GM18868 (cell line): Measurements from ENCODE around the gene CYTH1.
A peak's percentile ranks its signal among the peaks of the same experiment; 100 is the strongest.

ENCODE experiments used
- ATAC-seq: cut with Tn5 transposase; IDR thresholded peaks from one replicate; pipeline ENCODE4 v1.9.1; 2021; ENCODE audit warnings: mild to moderate bottlenecking, moderate library complexity; ENCODE audit not compliant: unreplicated experiment

The CYTH1 gene

DNA sequence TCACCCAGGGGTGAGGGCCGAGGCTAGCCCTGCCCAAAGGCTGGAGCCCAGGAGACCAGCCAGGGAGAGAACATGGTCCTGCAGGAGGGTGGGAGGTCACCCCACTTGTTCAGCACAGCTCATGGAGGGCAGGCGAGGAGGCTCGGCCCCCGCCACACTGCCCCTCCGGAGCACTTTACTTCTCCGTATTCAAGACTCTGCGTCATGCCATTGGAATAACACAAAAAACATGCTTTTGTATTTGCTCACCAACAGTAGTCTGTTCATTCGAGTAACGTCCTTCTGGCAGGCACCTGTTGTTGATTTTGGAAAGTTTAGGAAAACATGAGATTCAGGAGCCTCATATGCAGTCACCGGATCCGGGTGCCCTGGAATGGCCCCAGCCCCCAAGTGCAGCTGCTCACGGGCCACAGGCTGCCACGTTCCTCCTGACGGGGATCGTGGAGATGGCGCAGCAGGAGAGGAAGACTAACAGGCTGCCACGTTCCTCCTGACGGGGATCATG, 123.7 kb downstream of the CYTH1 start:
- ATAC-seq = no peak

GRCh38 chr17:78655251-78655940, 126.7 kb downstream of the CYTH1 start:
- ATAC-seq = no peak

DNA sequence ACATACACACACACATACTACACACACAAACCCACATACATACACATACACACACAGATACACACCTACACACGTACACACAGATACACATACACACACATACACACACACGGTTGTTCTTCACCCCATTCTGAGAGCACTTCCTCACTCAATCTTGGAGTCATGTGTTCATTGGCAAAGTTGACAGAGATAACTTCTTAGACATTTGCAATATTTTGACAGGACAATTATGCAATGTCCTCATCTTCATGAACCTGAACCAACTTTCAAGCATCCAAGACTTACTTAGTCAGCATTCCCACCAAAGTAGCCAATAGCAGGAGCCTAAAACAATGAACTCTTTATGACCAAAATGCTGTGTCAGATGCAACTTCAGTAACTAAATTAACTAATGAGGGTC, 127.7 kb downstream of the CYTH1 start:
- no peak for ATAC-seq

- ATAC-seq = no peak
Measured at GRCh38 chr17:78653382-78653781, 128.7 kb downstream of the CYTH1 start.

DNA sequence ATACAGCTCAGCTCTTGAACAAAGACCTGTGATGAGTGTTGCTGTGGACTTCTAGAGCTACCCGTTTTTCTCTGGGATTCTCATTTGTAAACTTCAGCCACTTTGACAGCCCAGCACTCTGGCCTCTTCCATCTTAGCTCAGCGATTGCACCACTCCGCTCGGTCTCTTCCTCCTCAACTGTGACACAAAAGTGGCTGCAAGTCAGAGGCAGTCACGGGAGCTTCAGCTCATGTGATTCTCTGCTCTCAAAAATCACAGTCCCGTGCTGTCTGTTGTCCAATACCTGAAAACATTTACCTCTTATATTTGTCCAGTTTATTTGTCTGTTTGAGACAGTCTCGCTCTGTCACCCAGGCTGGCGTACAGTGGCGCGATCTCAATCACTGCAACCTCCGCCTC, 129.2 kb downstream of the CYTH1 start:
- ATAC-seq = no peak

GRCh38 chr17:78652024-78652423, 130.0 kb downstream of the CYTH1 start:
- ATAC-seq = no peak

DNA sequence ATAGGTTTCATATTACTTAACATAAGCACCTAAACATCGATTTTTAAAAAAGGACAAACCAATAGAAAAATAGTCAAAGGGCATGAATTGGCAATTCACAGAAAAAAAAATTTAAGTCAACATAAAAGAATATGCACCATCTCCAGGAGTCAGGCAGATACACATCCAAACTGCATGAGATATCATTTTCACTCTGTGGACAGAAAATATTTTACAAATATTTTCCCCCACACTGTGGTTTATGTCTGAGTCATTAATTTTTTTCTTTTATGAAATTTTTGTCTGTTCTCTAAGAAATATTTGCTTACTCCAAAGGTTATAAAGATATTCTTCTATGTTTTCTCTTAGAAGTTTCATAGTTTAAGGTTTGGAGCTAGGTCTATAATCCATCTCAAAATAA, 130.5 kb downstream of the CYTH1 start:
- ATAC-seq = no peak

DNA sequence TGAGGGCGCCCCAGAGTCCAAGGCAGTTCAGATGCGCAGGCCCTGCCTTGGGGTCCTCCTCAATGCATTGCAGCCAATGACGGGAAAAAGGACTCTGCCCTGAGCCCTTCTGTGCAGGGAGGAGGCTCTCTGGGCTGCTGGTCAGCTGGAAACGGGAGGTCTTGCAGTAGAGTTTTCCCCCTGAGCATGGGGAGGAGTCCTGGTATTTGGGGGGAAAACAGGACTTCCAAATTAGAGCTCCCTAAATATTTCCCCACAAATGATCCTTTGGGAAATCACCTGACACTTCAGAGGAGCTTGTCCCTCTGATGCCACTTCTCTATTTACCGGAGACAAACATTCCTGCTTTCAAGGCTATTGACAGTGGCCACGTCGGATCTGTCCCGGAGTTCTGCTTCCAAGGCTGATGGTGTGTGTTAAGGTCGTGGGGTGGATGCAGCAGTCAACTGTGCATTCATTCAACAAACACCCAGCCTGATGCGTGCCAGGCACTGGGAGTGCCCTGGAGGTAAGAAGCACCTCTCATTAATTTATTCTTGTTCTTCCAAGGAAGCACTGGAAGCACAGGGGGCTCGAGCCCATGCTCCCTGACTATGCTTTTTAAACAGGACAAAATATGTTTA, 131.9 kb downstream of the CYTH1 start:
- no peak for ATAC-seq

DNA sequence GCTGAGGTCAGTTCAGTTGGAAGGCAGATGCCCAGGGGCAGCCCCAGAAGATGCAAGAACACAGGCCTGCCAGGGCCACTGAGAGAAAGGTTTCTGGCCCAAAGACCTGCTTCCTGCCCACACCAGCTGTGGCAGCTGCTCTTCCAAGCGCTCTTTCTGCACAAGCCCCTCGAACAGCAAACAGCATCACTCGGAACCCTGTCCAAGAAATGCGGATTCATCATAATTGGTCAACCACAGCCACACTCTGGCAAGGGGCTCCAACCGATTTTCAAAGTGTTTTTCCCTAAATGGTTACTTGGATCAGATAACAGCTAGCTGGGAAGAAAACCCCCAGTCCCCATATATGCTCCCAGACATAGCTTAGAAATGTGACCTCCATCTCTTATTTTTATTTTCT, 133.8 kb downstream of the CYTH1 start:
- ATAC-seq = no peak

DNA sequence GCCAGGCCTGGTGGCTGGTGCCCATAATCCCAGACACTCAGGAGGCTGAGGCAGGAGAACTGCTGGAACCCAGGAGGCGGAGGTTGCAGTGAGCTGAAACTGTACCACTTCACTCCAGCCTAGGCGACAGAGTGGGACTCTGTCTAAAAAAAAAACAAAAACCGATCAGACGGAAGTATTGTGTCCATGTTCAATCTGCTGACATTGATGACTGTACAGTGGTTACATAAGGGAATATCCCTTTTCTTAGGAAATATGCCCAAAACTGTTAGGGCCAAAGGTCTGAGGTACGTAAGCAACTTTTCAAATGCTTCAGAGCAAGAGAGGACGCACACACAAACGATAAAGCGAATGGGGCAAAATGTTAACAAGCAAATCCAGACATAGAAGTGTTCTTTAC, 135.0 kb downstream of the CYTH1 start:
- no peak for ATAC-seq

- ATAC-seq = peak; percentile 55
Measured at GRCh38 chr17:78645421-78646295, 136.4 kb downstream of the CYTH1 start.

DNA sequence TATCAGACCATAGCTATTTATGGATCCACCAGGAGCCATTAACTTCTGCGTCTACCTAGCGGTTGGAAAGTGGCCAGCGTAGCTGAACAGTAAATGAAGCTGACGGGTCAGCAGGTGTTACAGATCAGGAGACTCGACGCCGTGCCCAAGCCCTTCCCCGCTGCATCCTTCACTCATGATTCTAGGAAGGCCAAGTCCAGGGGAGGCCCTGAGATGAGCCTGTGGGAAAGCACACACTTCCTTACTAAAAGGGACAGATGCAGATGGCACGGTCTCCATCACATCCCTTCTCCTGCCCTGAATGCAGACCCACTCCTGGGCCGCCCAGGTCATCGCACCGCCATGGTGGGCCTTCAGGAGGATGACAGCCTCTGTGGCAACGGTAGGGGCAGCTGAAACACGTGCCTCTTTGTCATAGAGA, 137.1 kb downstream of the CYTH1 start:
- ATAC-seq = no peak

GRCh38 chr17:78644224-78644623, 137.8 kb downstream of the CYTH1 start:
- ATAC-seq = no peak

- ATAC-seq = no peak
Measured at GRCh38 chr17:78643326-78643725, 138.7 kb downstream of the CYTH1 start.

DNA sequence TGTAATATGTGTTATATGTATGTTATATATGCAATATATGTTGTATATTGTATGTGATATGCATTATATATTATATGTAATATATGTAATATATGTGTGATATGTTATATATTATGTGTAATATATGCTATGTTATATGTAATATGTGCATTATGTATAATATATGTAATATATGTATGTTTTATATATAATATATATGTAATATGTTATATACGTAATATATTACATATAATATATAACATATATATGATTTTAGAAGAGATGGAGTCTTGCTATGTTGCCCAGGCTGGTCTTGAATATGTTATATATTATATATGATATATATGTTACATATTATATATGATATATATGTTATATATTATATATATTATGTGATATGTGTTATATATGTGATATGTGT, 139.4 kb downstream of the CYTH1 start:
- ATAC-seq = no peak

DNA sequence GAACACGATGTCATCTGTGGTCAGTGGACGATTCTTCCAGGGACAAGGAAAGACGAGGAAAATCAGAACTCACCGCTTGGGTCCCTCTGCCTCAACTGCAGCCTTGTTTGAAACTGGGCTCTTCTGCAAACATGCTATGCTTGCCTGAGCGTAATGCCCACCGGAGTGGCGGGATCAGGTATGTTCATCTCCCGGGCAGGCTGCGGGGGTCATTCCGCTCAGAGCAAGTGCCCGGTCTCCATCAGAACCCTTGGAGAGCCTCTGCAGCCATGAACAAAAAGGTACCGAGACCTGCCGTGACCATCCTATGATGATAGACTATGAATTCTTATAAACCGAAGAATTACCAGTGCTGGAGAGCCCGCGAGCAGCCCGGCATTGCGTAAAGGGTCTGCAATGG, 140.4 kb downstream of the CYTH1 start:
- no peak for ATAC-seq

DNA sequence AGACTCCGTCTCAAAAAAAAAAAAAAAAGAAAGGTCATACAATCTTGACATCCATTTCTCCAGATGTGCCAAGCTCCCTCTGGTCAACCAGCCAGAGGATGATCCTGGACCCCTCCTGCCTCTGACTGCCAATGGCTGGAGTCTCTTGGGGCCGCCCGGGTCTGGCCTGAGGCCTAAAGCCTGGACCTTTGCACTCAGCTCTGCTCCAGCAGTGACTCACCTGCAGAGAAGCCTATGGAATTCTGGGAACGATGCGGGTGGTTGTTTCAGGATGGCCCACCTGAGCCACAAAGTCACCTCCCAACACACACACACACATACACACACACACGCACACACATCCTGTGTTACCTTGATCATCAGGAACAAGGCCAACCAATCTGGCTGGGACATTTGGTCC, 140.8 kb downstream of the CYTH1 start:
- ATAC-seq = no peak

GRCh38 chr17:78640700-78641099, 141.4 kb downstream of the CYTH1 start:
- no peak for ATAC-seq

DNA sequence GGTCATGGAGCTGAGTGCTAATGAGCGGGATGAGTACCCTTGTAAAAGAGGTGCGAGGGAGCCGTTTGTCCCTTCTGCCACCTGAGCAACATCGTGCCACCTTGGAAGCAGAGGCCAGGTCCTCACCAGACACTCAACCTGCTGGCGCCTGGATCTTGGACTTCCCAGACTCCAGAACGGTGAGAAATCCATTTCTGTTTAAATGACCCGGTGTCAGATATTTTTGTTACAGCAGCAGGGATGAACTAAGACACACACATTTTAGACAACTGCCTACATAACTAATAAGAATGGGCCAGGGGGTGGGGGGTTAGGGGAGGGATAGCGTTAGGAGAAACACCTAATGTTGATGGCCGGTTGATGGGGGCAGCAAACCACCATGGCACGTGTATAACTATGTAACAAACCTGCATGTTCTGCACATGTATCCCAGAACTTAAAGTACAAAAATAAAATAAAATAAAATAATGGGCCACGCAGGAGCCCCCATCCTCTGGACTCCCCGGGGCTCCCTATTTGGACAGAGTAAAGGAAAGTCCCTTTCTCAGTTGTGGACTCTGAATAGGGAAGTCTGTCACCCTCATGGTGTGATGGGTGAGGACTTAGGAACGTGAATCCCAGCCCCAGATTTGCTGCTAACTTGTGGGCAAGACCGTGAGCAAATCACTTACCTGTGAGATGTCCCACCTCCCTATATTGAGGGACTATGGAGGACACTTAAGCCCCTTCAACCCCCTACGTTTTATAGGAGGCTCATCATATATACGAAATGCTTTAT, 144.2 kb downstream of the CYTH1 start:
- ATAC-seq = no peak

DNA sequence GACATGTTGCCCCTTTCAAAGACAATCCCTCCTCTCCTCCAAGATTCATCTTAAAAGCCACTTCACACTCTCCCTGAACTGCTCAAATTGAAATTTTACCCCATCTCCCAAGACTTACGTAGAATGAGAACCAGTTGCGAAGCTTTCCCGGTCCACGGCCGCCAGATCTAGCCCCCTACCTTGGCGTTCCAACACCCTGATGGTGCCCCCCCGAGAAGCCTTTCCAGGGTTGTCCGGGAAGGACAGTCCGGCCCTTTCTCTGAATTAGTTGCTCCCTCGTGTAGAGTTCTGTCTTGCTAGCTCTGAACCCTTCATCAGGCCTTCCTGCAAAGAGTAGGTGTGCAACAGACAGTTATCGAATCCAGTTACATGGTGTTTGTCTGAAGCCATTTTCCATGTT, 144.9 kb downstream of the CYTH1 start:
- no peak for ATAC-seq

- ATAC-seq = no peak
Measured at GRCh38 chr17:78634154-78634553, 147.9 kb downstream of the CYTH1 start.
